H1 (cell line): ENCODE measurements around the gene ORC6. TPM values are rescaled to one million over a fixed set of nuclear protein-coding genes. Genes with fewer than 3 reads are reported as not detected.

Experiments
- CTCF ChIA-PET: fragments of 300-600 bp; sonication (Branson Sonifier 250); formaldehyde crosslinking; loops from one replicate; lab custom pipeline; 2021; ENCODE audit not compliant: partially characterized antibody; lab: Charles Lee
- POLR2A ChIA-PET: fragments of 300-600 bp; sonication (Branson Sonifier 250); formaldehyde crosslinking; loops from one replicate; lab custom pipeline; 2021; ENCODE audit warnings: inconsistent platforms; ENCODE audit not compliant: partially characterized antibody; lab: Charles Lee
- DNase-seq, 2 experiments: peaks; one replicate each; pipeline versions ENCODE4 v3.0.0 to v3.0.0-alpha.2; 2010 to 2022; ENCODE audit warnings: low spot score in 2 of 2, low read depth in 1 of 2, mixed read lengths in 1 of 2
- FAIRE-seq: peaks from 2 replicates; lab custom pipeline; 2011; peaks lifted over from hg19 to GRCh38; lab: Jason Lieb, UNC
- H2AFZ ChIP-seq: 2 replicates; pipeline ENCODE4 v1.8.1; 2012; ENCODE audit warnings: low read length, inconsistent platforms
- H2AK5ac ChIP-seq: 2 replicates; pipeline ENCODE4 v1.6.1; 2013; ENCODE audit warnings: low read depth, low read length
- H2BK120ac ChIP-seq: replicated peaks from 2 replicates; pipeline ENCODE3; 2013; ENCODE audit warnings: low read depth, low read length, inconsistent platforms
- H2BK12ac ChIP-seq: 2 replicates; pipeline ENCODE4 v1.6.1; 2013; ENCODE audit warnings: low read depth, low read length
- H2BK15ac ChIP-seq: 2 replicates; pipeline ENCODE4 v1.6.1; 2013; ENCODE audit warnings: low read length
- H2BK20ac ChIP-seq: 2 replicates; pipeline ENCODE4 v1.6.1; 2013; ENCODE audit warnings: low read length
- H2BK5ac ChIP-seq: 2 replicates; pipeline ENCODE4 v1.6.1; 2013; ENCODE audit warnings: low read depth, low read length
- H3K14ac ChIP-seq: 2 replicates; pipeline ENCODE4 v1.6.1; 2013; ENCODE audit warnings: inconsistent platforms; ENCODE audit not compliant: insufficient read length
- H3K18ac ChIP-seq: 2 replicates; pipeline ENCODE4 v1.6.1; 2013; ENCODE audit warnings: low read length; ENCODE audit errors: extremely low read depth
- H3K23ac ChIP-seq: 2 replicates; pipeline ENCODE4 v1.6.1; 2013; ENCODE audit warnings: inconsistent platforms; ENCODE audit not compliant: insufficient read length
- H3K23me2 ChIP-seq: 2 replicates; pipeline ENCODE4 v1.6.1; 2013; ENCODE audit warnings: low read depth, low read length
- H3K27ac ChIP-seq: 2 replicates; pipeline ENCODE4 v1.6.1; 2011; ENCODE audit warnings: low read depth, low read length, inconsistent platforms
- H3K27me3 ChIP-seq, 4 experiments: replicated peaks in 1 of 4; 1 replicate in 1 of 4; 2 replicates in 3 of 4; pipeline versions ENCODE4 v1.6.1 to v1.8.1; 2011 to 2013; ENCODE audit warnings: low read length in 3 of 4, mild to moderate bottlenecking in 3 of 4, inconsistent platforms in 2 of 4, mixed read lengths in 2 of 4, moderate library complexity in 1 of 4; ENCODE audit not compliant: control insufficient read depth in 3 of 4, insufficient read depth in 3 of 4; ENCODE audit errors: extremely low read depth in 1 of 4
- H3K36me3 ChIP-seq, 4 experiments: 2 replicates each; pipeline versions ENCODE4 v1.6.1 to v1.8.1; 2011 to 2013; ENCODE audit warnings: mild to moderate bottlenecking in 4 of 4, low read length in 3 of 4, moderate library complexity in 2 of 4, control low read depth in 1 of 4, inconsistent platforms in 1 of 4; ENCODE audit not compliant: insufficient read depth in 4 of 4, control insufficient read depth in 2 of 4
- H3K4ac ChIP-seq: replicated peaks from 2 replicates; pipeline ENCODE3; 2013; ENCODE audit warnings: low read length, low read depth, mixed read lengths, inconsistent platforms; ENCODE audit not compliant: insufficient read length
- H3K4me1 ChIP-seq, 4 experiments: replicated peaks in 1 of 4; 1 replicate in 1 of 4; 2 replicates in 3 of 4; pipeline versions ENCODE4 v1.6.1 to v1.8.1; 2011 to 2013; ENCODE audit warnings: low read length in 3 of 4, inconsistent platforms in 2 of 4, mixed read lengths in 1 of 4; ENCODE audit not compliant: insufficient read depth in 4 of 4, control insufficient read depth in 3 of 4
- H3K4me2 ChIP-seq, 2 experiments: 2 replicates each; pipeline versions ENCODE4 v1.6.1 to v1.8.1; 2011 to 2013; ENCODE audit warnings: low read depth in 2 of 2, low read length in 2 of 2, control low read depth in 1 of 2, inconsistent platforms in 1 of 2, mild to moderate bottlenecking in 1 of 2; ENCODE audit not compliant: insufficient read depth in 1 of 2
- H3K4me3 ChIP-seq, 4 experiments: fragments of 200-600, 300-600 bp in 1 of 4; sonication (generic), shearing (Covaris generic), sonication (Bioruptor Twin) in 1 of 4; 2 replicates each; pipeline versions ENCODE4 v1.5.1 to v1.8.1; 2011 to 2016; ENCODE audit warnings: low read length in 4 of 4, low read depth in 3 of 4, control low read depth in 2 of 4, inconsistent platforms in 2 of 4, mild to moderate bottlenecking in 2 of 4, mixed read lengths in 1 of 4, moderate library complexity in 1 of 4; ENCODE audit not compliant: insufficient read depth in 2 of 4; ENCODE audit errors: extremely low read depth in 1 of 4
- H3K56ac ChIP-seq: replicated peaks from 2 replicates; pipeline ENCODE3; 2013; ENCODE audit warnings: low read depth, mild to moderate bottlenecking, mixed read lengths, low read length, inconsistent platforms; ENCODE audit not compliant: insufficient read length
- H3K79me1 ChIP-seq: 2 replicates; pipeline ENCODE4 v1.6.1; 2013; ENCODE audit warnings: low read depth, low read length, control low read depth
- H3K79me2 ChIP-seq, 2 experiments: 2 replicates each; pipeline versions ENCODE4 v1.6.1 to v1.8.1; 2012 to 2013; ENCODE audit warnings: low read length in 2 of 2, mild to moderate bottlenecking in 2 of 2, inconsistent platforms in 1 of 2; ENCODE audit not compliant: insufficient read depth in 2 of 2, control insufficient read depth in 1 of 2
- H3K9ac ChIP-seq, 4 experiments: replicated peaks in 1 of 4; 1 replicate in 1 of 4; 2 replicates in 3 of 4; pipeline versions ENCODE4 v1.6.1 to v1.8.1; 2011 to 2013; ENCODE audit warnings: low read depth in 3 of 4, low read length in 3 of 4, control low read depth in 2 of 4, mild to moderate bottlenecking in 2 of 4, moderate library complexity in 2 of 4, inconsistent platforms in 1 of 4; ENCODE audit errors: extremely low read depth in 1 of 4
- H3K9me3 ChIP-seq, 2 experiments: 2 replicates each; pipeline versions ENCODE4 v1.6.1 to v1.8.1; 2012 to 2013; ENCODE audit warnings: mild to moderate bottlenecking in 2 of 2, moderate library complexity in 2 of 2, control low read depth in 1 of 2, inconsistent platforms in 1 of 2, low read depth in 1 of 2, low read length in 1 of 2, mixed read lengths in 1 of 2; ENCODE audit not compliant: insufficient read depth in 2 of 2
- H4K20me1 ChIP-seq, 2 experiments: replicated peaks in 1 of 2; 2 replicates each; pipeline versions ENCODE3 to v1.8.1; 2011 to 2013; ENCODE audit warnings: inconsistent platforms in 2 of 2, low read length in 2 of 2, mild to moderate bottlenecking in 1 of 2; ENCODE audit not compliant: insufficient read depth in 2 of 2, control insufficient read depth in 1 of 2
- H4K5ac ChIP-seq: 2 replicates; pipeline ENCODE4 v1.6.1; 2013; ENCODE audit warnings: low read length, low read depth, mixed read lengths, inconsistent platforms; ENCODE audit not compliant: insufficient read length
- H4K8ac ChIP-seq: 2 replicates; pipeline ENCODE4 v1.8.0; 2013; ENCODE audit warnings: mild to moderate bottlenecking, moderate library complexity, low read length, inconsistent platforms; ENCODE audit not compliant: insufficient read depth; ENCODE audit errors: extremely low read depth
- H4K91ac ChIP-seq: replicated peaks from 2 replicates; pipeline ENCODE3; 2013; ENCODE audit warnings: low read length, mixed read lengths, inconsistent platforms; ENCODE audit not compliant: insufficient read length
- CHD2 ChIP-seq: IDR thresholded peaks from 2 replicates; pipeline ENCODE4 v1.6.1; 2012; ENCODE audit warnings: low read length, improper control_type of control experiment
- KDM1A ChIP-seq: fragments of 200-600, 300-600 bp; sonication (generic); IDR thresholded peaks from 2 replicates; pipeline ENCODE4 v1.7.1; 2016; ENCODE audit warnings: mild to moderate bottlenecking, low read length, borderline replicate concordance
- KDM4A ChIP-seq: IDR thresholded peaks from one replicate; pipeline ENCODE4 v1.7.1; 2012; ENCODE audit warnings: low read depth, mild to moderate bottlenecking, moderate library complexity, low read length, inconsistent platforms; ENCODE audit not compliant: severe bottlenecking
- NRF1 ChIP-seq: IDR thresholded peaks from 2 replicates; pipeline ENCODE4 v1.6.1; 2011; ENCODE audit warnings: mild to moderate bottlenecking, low read depth, low read length, improper control_type of control experiment
- POLR2AphosphoS5 ChIP-seq: IDR thresholded peaks from 2 replicates; pipeline ENCODE4 v1.6.1; 2011; ENCODE audit warnings: low read depth, low read length
- SP1 ChIP-seq: IDR thresholded peaks from 2 replicates; pipeline ENCODE4 v1.6.1; 2011; ENCODE audit warnings: low read depth, low read length
- SP4 ChIP-seq: IDR thresholded peaks from 2 replicates; pipeline ENCODE4 v1.6.1; 2012; ENCODE audit warnings: low read length, inconsistent platforms
- SUZ12 ChIP-seq: fragments of 200-600 bp; sonication (generic); IDR thresholded peaks from 2 replicates; pipeline ENCODE4 v1.6.1; 2012; ENCODE audit warnings: mild to moderate bottlenecking, inconsistent platforms, low read length, moderate library complexity, mixed read lengths
- TAF1 ChIP-seq: IDR thresholded peaks from 2 replicates; pipeline ENCODE4 v1.6.1; 2011; ENCODE audit warnings: mild to moderate bottlenecking, low read depth, low read length
- YY1 ChIP-seq: IDR thresholded peaks from 2 replicates; pipeline ENCODE4 v1.6.1; 2011; ENCODE audit warnings: low read depth, mild to moderate bottlenecking, low read length
- WGBS, 2 experiments: shearing (Covaris generic) in 1 of 2; methylation state at CpG; one replicate each; pipeline versions ENCODE4 v1.1.6 to v1.1.7; 2013 to 2015; ENCODE audit warnings: low lambda C conversion rate in 2 of 2, mixed read lengths in 2 of 2, inconsistent platforms in 1 of 2, low coverage in 1 of 2, missing lambda C conversion rate in 1 of 2; ENCODE audit not compliant: insufficient replicate concordance in 2 of 2, insufficient coverage in 1 of 2, insufficient read length in 1 of 2; ENCODE audit errors: extremely low coverage in 1 of 2, missing lambda C conversion rate in 1 of 2; 5-methylcytosine and 5-hydroxymethylcytosine counted together
- polyA plus RNA-seq, 7 experiments: library from polyadenylated mRNA; depleted of rRNA in 3 of 7; stranded (reverse) in 5 of 7; unstranded in 2 of 7; fragments of >200 nt in 5 of 7; fragments of 200-250 nt in 2 of 7; gene quantifications; 1 replicate in 5 of 7; 2 replicates in 1 of 7; 4 replicates in 1 of 7; pipeline versions ENCODE4 v1.2.1 to v1.2.3, GENCODE V29; 2011 to 2013; ENCODE audit warnings: missing spikeins in 2 of 7, mixed read lengths in 2 of 7
- total RNA-seq: library from RNA; stranded (reverse); fragmentation: NEBNext Ultra II Directional; extraction: Animal tissue kit (Norgen Biotek cat#: 25700); gene quantifications from 2 replicates; pipeline ENCODE4 v1.2.1, GENCODE V29; 2021

Gene ORC6
- total and polyA plus RNA-seq, 2 of the 8 experiments (the other 6 are each of a cell fraction or from before 2014, with no cell fraction given): 41.8 to 67.4 TPM

- Histone ChIP-seq H3K56ac (no peak overlapping the region), H3K27me3 (no peaks in the 10 kb centered on the region), H2BK20ac (no peak overlapping the region), H2BK15ac (no peak overlapping the region), H4K20me1 (peaks cover 0 to 1% of the 10 kb centered on the region in 2 experiments), H3K9me3 (no peaks in the 10 kb centered on the region), H4K5ac (no peak overlapping the region), H3K4me2 (no peak overlapping the region), H3K18ac (no peak overlapping the region), H2AFZ (no peak overlapping the region), H3K23me2 (no peaks in the 10 kb centered on the region), H2BK5ac (no peak overlapping the region), H3K4ac (no peak overlapping the region), H3K23ac (no peak overlapping the region), H2BK120ac (no peak overlapping the region), H3K4me1 (no peaks in the 10 kb centered on the region), H2BK12ac (no peak overlapping the region), H3K9ac (no peak overlapping the region), H3K79me1 (no peaks in the 10 kb centered on the region), H3K79me2 (no peaks in the 10 kb centered on the region), H4K8ac (no peak overlapping the region), H2AK5ac (no peak overlapping the region), H3K4me3 (no peak overlapping the region), H3K27ac (no peak overlapping the region), H3K14ac (no peak overlapping the region), H4K91ac (no peak overlapping the region), H3K36me3 (peaks cover 14 to 47% (median 34%) of the 10 kb centered on the region in 4 experiments)
- ChIA-PET POLR2A (interaction anchor here (1.4 to 2.8 kb wide), 4 partner anchors 8 to 77 kb away, joined by 3 to 13 read pairs (median 7); partner anchors contain the start of gene ORC6), CTCF (interaction anchor here (0.6 to 1.4 kb wide), 4 partner anchors 9 to 101 kb away, joined by 3 to 6 read pairs (median 4); no protein-coding TSS in a partner anchor)
- DNase-seq (no peak), FAIRE-seq (no peak)
- WGBS, 2 experiments: 94% methylated on average over 3 of the region's 3 CpGs; no CpG with 5 or more reads in 1 of the 2 experiments
- TF ChIP-seq SUZ12: no peak
- no peak for TF ChIP-seq KDM1A
- TF ChIP-seq KDM4A: no peak
- TF ChIP-seq CHD2: no peak
- no peak for TF ChIP-seq YY1
- no peak for TF ChIP-seq SP4
- no peak for TF ChIP-seq POLR2AphosphoS5
- TF ChIP-seq TAF1: no peak
- no peak for TF ChIP-seq SP1
- TF ChIP-seq NRF1: no peak
These were observed 10.6 kb downstream of the ORC6 start for GRCh38 chr16:46700048-46700447.
